ENCODE measurements around the gene PDZK1IP1.

DNA sequence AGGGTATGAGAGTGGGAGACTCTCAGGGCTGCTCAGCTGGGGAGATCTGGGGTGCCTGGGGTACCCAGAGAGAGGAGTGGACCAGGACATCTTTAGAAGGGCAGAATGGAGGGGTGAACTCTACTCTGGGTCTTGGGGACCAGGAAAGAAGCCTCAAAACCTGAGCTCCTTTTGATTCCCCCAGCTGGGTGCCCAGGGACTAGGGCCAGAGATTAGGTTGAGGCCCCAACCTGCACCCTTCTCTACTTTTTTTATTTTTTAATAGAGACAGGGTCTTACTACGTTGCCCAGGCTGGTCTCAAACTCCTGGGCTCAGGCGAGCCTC, 1.9 kb downstream of the PDZK1IP1 start:
- TF ChIP-seq, protein P1, sequence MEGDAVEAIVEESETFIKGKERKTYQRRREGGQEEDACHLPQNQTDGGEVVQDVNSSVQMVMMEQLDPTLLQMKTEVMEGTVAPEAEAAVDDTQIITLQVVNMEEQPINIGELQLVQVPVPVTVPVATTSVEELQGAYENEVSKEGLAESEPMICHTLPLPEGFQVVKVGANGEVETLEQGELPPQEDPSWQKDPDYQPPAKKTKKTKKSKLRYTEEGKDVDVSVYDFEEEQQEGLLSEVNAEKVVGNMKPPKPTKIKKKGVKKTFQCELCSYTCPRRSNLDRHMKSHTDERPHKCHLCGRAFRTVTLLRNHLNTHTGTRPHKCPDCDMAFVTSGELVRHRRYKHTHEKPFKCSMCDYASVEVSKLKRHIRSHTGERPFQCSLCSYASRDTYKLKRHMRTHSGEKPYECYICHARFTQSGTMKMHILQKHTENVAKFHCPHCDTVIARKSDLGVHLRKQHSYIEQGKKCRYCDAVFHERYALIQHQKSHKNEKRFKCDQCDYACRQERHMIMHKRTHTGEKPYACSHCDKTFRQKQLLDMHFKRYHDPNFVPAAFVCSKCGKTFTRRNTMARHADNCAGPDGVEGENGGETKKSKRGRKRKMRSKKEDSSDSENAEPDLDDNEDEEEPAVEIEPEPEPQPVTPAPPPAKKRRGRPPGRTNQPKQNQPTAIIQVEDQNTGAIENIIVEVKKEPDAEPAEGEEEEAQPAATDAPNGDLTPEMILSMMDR (conservative IDR thresholded peaks at IDR 0.05; ENCODE audit: low read depth, low read length) = no peak
- TF ChIP-seq CEBPB (IDR thresholded peaks at IDR 0.05; ENCODE audit: low read depth, low read length) = no peak
- TF ChIP-seq RCOR1 (IDR thresholded peaks at IDR 0.05; ENCODE audit: insufficient replicate concordance, low read length) = no peak
- TF ChIP-seq POLR2A (IDR thresholded peaks at IDR 0.05; ENCODE audit: low read depth, low read length) = no peak
- TF ChIP-seq MAFK (IDR thresholded peaks at IDR 0.05; ENCODE audit: low read depth, low read length) = no peak
- no peak for TF ChIP-seq RAD21 (IDR thresholded peaks at IDR 0.05; ENCODE audit: low read length)
- no peak for TF ChIP-seq RFX5 (IDR thresholded peaks at IDR 0.05; ENCODE audit: low read depth, low read length)
- TF ChIP-seq MAZ (IDR thresholded peaks at IDR 0.05; ENCODE audit: borderline replicate concordance, low read depth, low read length) = no peak
- TF ChIP-seq CHD1 (IDR thresholded peaks at IDR 0.05; ENCODE audit: low read depth, low read length) = no peak
